Activated CD4-positive, alpha-beta T cell treated with anti-CD3 and anti-CD28 coated beads, Interleukin-2, amount 50 U/mL, for 4 hours (primary cell): ENCODE measurements around the gene THADA.

Experiments used
- DNase-seq, 2 experiments: peaks; one replicate each; pipeline ENCODE4 v3.0.0-alpha.2; 2020

The THADA gene

DNA sequence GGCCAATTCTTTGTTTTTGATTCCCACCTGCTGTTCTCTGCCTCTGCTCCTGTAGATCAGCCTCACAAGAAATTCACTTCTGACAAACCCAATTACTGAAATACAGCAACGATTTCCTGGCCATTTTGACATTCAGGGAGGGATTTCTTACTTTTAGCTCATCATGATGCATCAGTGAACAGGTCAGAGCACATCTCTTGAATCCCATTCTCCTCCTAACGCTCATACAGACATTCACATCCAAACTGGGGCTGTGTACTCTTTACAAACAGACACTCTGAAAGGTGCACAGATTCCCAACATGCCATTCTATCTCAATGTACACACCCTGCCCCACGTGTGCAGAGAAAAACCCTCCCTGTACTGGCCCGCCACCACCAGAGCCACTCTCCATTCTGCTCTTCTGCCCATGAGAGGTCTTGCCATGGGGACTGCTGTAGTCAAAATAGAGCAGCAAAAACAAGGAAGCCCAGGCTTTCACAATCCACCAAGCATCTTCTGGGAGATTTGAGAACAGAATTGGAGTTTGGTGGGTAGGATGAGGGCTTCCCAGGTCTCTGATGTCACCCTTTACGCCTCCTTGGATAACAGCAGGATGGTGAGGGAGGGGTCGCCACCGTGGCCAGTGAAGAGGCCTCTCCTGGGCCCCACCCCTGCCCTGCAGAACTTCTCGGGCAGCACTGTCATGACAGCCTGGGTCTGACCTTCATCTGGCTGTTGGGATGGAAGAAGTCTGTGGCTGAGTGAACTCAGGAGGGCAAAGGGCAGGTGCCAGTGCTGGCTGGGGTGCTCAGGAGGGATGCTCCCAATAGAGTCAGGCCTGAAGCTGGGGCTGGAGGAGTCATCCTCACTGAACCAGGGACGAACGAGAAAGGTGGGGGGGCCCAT, 327.5 kb downstream of the THADA start:
- DNase-seq = no peak

- DNase-seq = no peak
Observed at GRCh38 chr2:43267381-43267780, 328.5 kb downstream of the THADA start.

GRCh38 chr2:43266711-43267111, 329.1 kb downstream of the THADA start:
- DNase-seq = no peak

DNA sequence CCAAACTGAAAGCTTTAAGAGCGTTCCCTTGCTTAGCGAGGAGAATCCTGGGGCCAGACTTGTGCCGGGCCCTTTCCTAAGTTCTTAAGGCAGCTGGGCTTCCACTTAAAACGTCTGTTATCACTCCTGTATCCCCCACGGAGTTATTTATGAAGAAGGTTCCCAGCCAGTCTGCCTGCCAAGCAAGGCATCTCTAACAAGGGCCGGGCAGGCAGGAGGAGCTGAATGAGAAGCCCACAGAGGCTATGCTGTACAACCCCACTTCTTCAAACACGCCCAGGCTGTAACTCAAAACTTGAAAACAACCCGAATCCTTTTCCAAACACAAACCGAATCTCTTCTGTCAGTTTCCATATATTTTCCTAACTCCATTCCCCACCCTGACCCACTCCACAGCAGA, 330.4 kb downstream of the THADA start:
- no peak for DNase-seq

DNA sequence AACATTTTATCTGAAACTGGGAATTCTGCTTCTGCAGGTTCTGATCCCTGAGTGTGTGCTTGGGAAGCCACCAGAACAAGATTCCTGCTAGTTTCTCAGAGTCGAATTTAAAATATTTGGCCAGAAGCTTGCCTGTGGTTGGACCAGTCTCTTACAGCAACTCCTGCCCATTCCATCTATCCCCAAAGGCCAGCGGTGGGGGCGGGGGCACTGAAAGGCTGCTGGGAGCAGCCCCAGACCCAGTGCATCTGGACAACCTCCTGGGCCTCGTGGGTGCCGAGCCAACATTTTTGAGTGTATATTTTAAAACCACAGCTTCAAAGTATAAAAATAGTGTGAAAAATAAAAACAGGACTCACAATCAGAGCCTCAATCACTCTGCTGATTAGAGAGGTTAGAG, 330.8 kb downstream of the THADA start:
- DNase-seq = no peak

GRCh38 chr2:43262951-43263350, 332.9 kb downstream of the THADA start:
- no peak for DNase-seq

GRCh38 chr2:43262239-43262638, 333.6 kb downstream of the THADA start:
- no peak for DNase-seq

DNA sequence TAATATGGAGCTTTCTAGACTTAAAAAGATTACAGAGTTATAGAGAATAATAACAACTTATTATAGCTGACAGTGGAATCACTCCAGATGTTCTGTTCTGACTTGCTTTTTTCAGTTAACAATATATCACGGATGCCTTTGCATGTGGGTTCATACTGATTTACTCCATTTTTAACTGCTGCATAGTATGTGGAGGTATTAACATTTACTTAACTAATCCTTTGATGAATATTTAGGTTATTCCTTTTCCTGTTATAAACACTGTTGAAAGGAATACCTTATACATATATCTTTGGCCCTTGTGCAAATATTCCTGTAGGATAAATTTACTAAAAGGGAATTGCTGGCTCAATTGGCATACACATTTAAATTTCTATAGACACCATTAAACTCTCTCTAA, 336.3 kb downstream of the THADA start:
- no peak for DNase-seq

DNA sequence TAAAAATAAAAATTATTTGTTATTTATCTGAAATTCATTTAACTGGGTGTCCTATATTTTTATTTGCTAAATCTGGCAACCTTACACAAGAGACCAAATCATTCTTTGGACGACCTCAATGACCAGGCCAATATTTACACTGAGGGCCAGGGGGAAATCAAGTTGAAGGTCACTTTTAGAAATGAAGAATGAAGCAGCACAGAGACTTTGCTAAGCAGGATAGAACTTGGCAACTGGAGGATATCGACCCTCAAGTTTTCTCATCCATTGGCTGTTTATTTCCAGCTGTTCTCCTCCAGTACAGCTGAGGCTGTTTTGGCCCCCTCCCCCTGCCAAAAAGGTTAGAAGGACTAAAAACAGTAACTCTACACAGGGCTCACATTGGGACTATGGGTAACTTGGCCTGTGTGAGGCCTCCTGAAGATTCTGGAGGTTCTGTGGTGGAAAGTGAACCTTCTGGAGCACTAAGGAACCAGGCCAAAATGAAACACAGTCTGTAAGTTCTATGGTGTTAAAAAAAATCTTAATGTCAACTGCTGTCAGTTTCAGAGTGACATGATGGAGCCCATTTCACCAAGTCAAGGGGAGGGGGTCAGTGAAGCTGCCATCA, 337.2 kb downstream of the THADA start:
- DNase-seq = no peak

DNA sequence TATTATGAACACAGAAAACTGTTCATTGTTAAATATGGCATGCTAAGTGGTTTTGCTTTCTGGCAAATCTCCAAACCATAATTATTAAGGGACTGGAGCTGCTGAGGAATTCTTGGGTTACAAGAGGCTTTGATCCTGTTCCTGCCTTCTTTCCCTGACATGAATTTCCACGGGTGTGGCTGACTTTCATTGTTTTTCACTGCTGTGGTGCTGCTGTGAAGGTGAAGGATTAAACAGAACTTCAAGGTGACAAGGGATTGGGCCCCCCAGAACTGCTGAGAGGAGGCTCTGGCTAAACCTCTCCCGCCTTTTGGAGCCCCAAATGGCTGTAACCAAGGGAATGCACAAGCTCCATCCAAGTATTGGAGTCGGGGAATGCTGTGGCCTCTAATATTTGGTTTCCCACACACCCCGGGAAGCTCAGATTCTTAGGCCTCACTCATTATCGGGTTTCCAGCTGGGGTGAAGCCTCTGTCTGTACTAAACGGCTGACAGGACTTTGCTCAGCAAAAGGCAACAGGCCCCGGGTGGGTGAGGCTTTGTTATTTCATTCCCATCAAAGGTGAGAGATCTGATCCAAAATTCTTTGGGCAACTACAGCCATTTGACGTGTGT, 340.4 kb downstream of the THADA start:
- DNase-seq = no peak

GRCh38 chr2:43254331-43254730, 341.5 kb downstream of the THADA start:
- no peak for DNase-seq

DNA sequence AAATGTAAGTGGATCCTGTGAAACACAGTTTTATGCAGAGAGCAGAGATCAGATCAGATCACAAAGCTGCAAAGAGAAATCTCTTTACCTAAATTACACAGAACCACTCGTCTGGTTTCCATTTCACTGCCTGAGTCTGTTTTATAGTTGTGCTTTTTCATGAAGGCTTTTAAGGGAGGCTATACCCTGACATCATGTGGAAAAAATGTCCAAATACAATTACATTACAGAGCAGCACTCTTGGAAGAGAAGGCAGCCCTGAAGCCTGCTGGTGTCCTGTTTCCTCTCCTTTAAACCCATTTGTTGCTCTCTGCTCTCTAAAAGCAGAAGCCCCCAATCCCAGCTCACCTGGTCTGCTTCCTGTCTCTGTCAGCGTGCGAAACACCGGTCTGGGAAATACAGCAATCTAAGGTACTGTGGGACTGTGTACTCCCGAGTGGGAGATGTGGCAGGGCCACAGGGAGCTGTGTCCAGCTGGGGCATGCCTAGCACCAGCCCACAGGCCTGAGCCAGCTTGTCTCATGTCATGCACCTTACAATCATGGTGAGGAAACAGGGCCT, 344.6 kb downstream of the THADA start:
- no peak for DNase-seq

DNA sequence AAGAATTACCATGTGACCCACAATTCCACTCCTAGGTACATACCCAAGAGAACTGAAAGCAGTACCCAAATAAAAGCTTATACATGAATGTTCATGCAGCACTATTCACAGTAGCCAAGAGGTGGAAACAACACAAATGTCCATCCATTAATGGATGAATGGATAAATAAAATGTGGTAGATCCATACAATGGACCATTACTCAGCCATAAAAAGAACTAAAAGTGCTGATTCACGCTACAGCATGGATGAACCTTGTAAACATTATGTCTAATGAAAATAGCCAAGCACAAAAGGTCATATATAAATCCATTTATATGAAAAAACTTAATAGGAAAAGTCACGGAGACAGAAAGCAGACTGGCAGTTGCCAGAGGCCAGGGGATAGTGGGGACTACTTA, 345.8 kb downstream of the THADA start:
- DNase-seq = no peak

DNA sequence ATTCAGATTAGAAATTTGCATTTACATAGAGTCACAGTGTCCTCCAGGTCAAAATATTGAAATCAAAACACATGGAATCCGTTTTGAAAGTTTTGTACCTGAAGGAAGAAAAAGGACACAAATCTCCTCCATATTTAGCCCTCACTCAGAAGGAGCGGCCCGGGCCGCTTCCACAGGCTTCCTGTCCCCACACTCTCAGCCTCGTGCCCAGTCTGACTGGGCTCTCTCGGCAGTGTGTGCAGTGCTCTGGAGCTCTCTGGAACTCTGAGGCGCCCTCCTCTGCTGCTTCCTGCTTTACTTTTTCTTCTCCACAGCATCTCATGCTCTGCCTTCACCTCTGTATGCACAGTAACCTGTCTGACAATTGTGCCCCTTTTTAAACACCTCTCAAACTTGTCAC, 347.2 kb downstream of the THADA start:
- no peak for DNase-seq

DNA sequence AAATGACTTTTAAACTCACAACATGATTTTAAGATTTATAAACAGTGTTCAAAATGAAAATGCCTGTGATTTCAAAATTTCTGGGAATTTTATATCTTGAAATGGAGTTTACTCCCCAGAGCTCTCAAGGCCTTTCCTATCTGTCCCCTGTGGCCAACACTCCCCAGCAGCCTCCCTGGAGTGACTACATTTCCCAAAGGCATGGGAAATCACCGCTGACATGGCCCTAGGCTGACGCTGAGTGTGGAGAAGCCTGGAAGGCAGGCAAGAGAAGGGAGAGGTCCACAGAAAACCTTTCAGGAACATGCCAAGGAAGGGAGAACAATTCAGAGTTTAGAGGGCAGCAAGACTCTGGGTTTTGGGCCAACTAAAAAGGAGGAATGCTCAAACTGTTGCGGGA, 349.2 kb downstream of the THADA start:
- DNase-seq = no peak

GRCh38 chr2:43241558-43241957, 354.3 kb downstream of the THADA start:
- no peak for DNase-seq

DNA sequence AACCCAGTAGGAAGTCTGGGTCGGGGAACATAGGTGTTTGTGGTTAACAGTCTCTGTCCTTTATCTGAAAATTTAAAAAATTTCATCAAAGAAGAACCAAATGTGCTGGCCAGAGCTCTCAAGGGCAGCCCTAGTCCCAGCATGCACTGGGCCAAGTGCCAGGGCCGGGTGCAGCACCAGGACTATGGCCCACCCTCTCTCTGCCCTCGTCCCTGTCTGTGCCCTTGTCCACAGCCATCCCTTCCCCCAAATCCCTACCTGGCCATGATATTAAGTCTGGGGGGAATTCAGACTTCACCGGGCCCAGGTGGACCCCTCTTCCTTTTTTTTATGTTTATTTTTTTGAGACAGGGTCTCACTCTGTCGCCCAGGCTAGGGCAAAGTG, 355.1 kb downstream of the THADA start:
- no peak for DNase-seq

DNA sequence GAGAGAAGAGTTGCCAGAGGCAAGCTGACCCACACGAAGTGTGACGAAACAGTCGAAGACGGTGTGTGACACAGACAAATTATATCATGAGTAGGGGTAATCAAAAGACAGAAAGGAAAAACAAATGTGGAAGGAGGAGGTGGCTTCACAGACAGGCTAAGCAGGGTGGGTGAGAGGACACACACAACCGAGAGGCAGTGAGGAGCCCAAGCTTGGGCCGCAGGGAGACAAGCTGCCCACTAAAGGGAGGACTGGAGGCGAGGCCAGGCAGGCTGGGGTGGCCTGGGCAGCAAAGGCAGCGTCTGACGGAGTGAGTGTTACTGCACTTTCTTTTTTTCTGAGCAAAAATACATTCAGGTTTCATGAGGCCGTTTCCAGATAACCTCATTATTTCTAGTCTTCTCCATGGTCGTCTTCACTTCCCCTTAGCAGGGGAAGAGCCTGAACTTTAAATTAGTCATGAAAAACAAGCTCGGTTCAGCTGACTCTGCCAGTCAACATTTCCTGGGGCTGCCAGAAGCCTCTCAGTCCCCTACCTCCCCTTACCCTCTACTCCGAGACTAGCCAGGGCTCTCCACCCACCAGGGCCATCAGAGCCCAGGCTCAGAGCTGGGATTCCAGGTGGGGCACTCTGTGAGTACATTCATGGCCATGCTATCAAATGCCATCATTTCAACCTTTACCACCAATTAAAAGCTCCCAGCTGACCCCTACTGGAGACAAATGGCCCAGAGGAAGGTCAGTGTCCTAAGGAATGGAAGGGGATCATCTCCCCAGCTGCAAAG, 355.7 kb downstream of the THADA start:
- DNase-seq = no peak

DNA sequence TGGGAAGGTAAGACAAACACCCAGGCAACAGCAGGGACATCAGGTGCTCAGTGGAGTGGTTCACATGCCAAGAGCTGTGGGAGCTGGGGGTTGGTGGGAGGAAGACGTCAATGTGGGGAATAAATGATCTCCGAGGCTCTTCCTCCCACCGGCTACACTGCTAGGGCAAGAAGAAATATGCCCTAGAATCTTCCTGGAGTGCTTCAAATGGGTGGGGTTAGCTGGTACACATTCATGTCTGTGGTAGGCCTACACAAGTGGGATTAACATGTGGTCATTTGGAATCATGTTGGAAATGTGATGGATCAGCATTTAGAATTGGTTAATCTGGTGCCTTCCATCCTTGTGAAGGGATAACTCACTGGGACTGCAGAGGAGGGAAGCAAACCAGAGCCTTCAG, 357.0 kb downstream of the THADA start:
- DNase-seq = no peak

- DNase-seq = no peak
Observed at GRCh38 chr2:43238176-43238575, 357.7 kb downstream of the THADA start.

- no peak for DNase-seq
Observed at GRCh38 chr2:43233218-43234212, 362.3 kb downstream of the THADA start.
